HEK293 (cell line): ENCODE data around the gene CDK14.
A peak's percentile ranks its signal among the peaks of the same experiment; 100 is the strongest.

ENCODE experiments used
- BCL6B ChIP-seq: fragments of 450-650 bp; formaldehyde crosslinking; IDR thresholded peaks from 2 replicates; pipeline ENCODE4 v1.5.1; 2017; ENCODE audit warnings: missing biosample characterization, missing genetic modification characterization
- CTCF ChIP-seq: fragments of 450-650 bp; formaldehyde crosslinking; IDR thresholded peaks from 2 replicates; pipeline ENCODE4 v1.5.1; 2016; ENCODE audit warnings: missing biosample characterization, missing genetic modification characterization
- IKZF3 ChIP-seq: fragments of 450-650 bp; IDR thresholded peaks from 2 replicates; pipeline ENCODE4 v1.5.0; 2018; ENCODE audit warnings: missing biosample characterization, mild to moderate bottlenecking, missing genetic modification characterization, moderate library complexity
- KLF8 ChIP-seq: fragments of 450-650 bp; formaldehyde crosslinking; IDR thresholded peaks from 2 replicates; pipeline ENCODE4 v1.5.1; 2016; ENCODE audit warnings: missing biosample characterization, missing genetic modification characterization
- OVOL3 ChIP-seq: fragments of 450-650 bp; formaldehyde crosslinking; IDR thresholded peaks from 2 replicates; pipeline ENCODE4 v1.5.1; 2016; ENCODE audit warnings: missing biosample characterization, missing genetic modification characterization
- PATZ1 ChIP-seq: fragments of 450-650 bp; formaldehyde crosslinking; IDR thresholded peaks from 2 replicates; pipeline ENCODE4 v1.5.1; 2016; ENCODE audit warnings: missing biosample characterization, missing genetic modification characterization
- PRDM6 ChIP-seq: fragments of 450-650 bp; formaldehyde crosslinking; IDR thresholded peaks from 2 replicates; pipeline ENCODE4 v1.5.1; 2017; ENCODE audit warnings: missing biosample characterization, missing genetic modification characterization
- TRIM28 ChIP-seq: IDR thresholded peaks from 2 replicates; pipeline ENCODE4 v1.6.1; 2011; ENCODE audit warnings: low read length, control low read depth, borderline replicate concordance
- WT1 ChIP-seq: fragments of 450-650 bp; formaldehyde crosslinking; IDR thresholded peaks from 2 replicates; pipeline ENCODE4 v1.5.1; 2016; ENCODE audit warnings: missing biosample characterization, missing genetic modification characterization
- ZBTB48 ChIP-seq: fragments of 450-650 bp; formaldehyde crosslinking; IDR thresholded peaks from 2 replicates; pipeline ENCODE4 v1.5.1; 2016; ENCODE audit warnings: missing biosample characterization, missing genetic modification characterization
- ZEB2 ChIP-seq: fragments of 450-650 bp; formaldehyde crosslinking; IDR thresholded peaks from 2 replicates; pipeline ENCODE4 v1.5.1; 2016; ENCODE audit warnings: missing biosample characterization, missing genetic modification characterization
- ZFP69B ChIP-seq: fragments of 450-650 bp; formaldehyde crosslinking; IDR thresholded peaks from 2 replicates; pipeline ENCODE4 v1.5.1; 2016; ENCODE audit warnings: missing biosample characterization, missing genetic modification characterization
- ZIC2 ChIP-seq: fragments of 450-650 bp; formaldehyde crosslinking; IDR thresholded peaks from 2 replicates; pipeline ENCODE4 v1.5.1; 2016; ENCODE audit warnings: missing biosample characterization, missing genetic modification characterization
- ZNF2 ChIP-seq: fragments of 450-650 bp; formaldehyde crosslinking; IDR thresholded peaks from 2 replicates; pipeline ENCODE4 v1.5.1; 2016; ENCODE audit warnings: missing biosample characterization, missing genetic modification characterization
- ZNF24 ChIP-seq: fragments of 450-650 bp; formaldehyde crosslinking; IDR thresholded peaks from 2 replicates; pipeline ENCODE4 v1.5.1; 2016; ENCODE audit warnings: missing biosample characterization, missing genetic modification characterization
- ZNF248 ChIP-seq: fragments of 450-650 bp; formaldehyde crosslinking; IDR thresholded peaks from 2 replicates; pipeline ENCODE4 v1.5.1; 2017; ENCODE audit warnings: missing biosample characterization, missing genetic modification characterization
- ZNF26 ChIP-seq: fragments of 450-650 bp; formaldehyde crosslinking; IDR thresholded peaks from 2 replicates; pipeline ENCODE4 v1.5.1; 2016; ENCODE audit warnings: missing biosample characterization, missing genetic modification characterization
- ZNF341 ChIP-seq: fragments of 450-650 bp; formaldehyde crosslinking; IDR thresholded peaks from 2 replicates; pipeline ENCODE4; 2016; ENCODE audit warnings: low read depth, missing biosample characterization, missing genetic modification characterization
- ZNF391 ChIP-seq: fragments of 450-650 bp; formaldehyde crosslinking; IDR thresholded peaks from 2 replicates; pipeline ENCODE4 v1.5.1; 2016; ENCODE audit warnings: low read depth, missing biosample characterization, missing genetic modification characterization, borderline replicate concordance
- ZNF426 ChIP-seq: fragments of 450-650 bp; formaldehyde crosslinking; IDR thresholded peaks from 2 replicates; pipeline ENCODE4 v1.5.1; 2017; ENCODE audit warnings: missing biosample characterization, missing genetic modification characterization, mild to moderate bottlenecking, inconsistent platforms, moderate library complexity
- ZNF561 ChIP-seq: fragments of 450-650 bp; IDR thresholded peaks from 2 replicates; pipeline ENCODE4 v1.5.1; 2018; ENCODE audit warnings: missing biosample characterization, missing genetic modification characterization, borderline replicate concordance
- ZNF629 ChIP-seq: fragments of 450-650 bp; formaldehyde crosslinking; IDR thresholded peaks from 2 replicates; pipeline ENCODE4 v1.5.1; 2017; ENCODE audit warnings: missing biosample characterization, missing genetic modification characterization
- ZNF639 ChIP-seq: fragments of 450-650 bp; formaldehyde crosslinking; IDR thresholded peaks from 2 replicates; pipeline ENCODE4 v1.5.1; 2016; ENCODE audit warnings: missing biosample characterization, missing genetic modification characterization
- ZSCAN30 ChIP-seq: fragments of 450-650 bp; IDR thresholded peaks from 2 replicates; pipeline ENCODE4 v1.5.1; 2018; ENCODE audit warnings: missing biosample characterization, mild to moderate bottlenecking, missing genetic modification characterization, moderate library complexity
- ZSCAN4 ChIP-seq: fragments of 450-650 bp; formaldehyde crosslinking; IDR thresholded peaks from 2 replicates; pipeline ENCODE4 v1.5.1; 2017; ENCODE audit warnings: missing biosample characterization, missing genetic modification characterization
- ZXDB ChIP-seq: fragments of 450-650 bp; formaldehyde crosslinking; IDR thresholded peaks from 2 replicates; pipeline ENCODE4 v1.5.1; 2016; ENCODE audit warnings: missing biosample characterization, missing genetic modification characterization

Gene CDK14

GRCh38 chr7:90706072-90706716, 110.1 kb downstream of the CDK14 start (continued):
- TF ChIP-seq OVOL3 (tag by site-specific recombination) (peak; percentile 66; the same call in 1 of the 2 replicates), WT1 (tag by site-specific recombination) (peak; percentile 97), ZFP69B (0 out of 2 replicates have a peak, but pooled peaks have one; percentile 37), ZNF248 (no peak), ZNF639 (tag by site-specific recombination) (no peak; the same call in 1 of the 2 replicates), PRDM6 (tag by site-specific recombination) (peak; percentile 30; the same call in 1 of the 2 replicates), ZNF391 (tag by site-specific recombination) (no peak), IKZF3 (tag by site-specific recombination) (peak; percentile 84), BCL6B (tag by site-specific recombination) (peak; percentile 28; the same call in 1 of the 2 replicates), ZNF426 (tag by site-specific recombination) (no peak), ZNF2 (tag by site-specific recombination) (peak; percentile 19; the same call in 1 of the 2 replicates), ZXDB (tag by site-specific recombination) (peak; percentile 61; the same call in 1 of the 2 replicates), PATZ1 (tag by site-specific recombination) (peak; percentile 29; the same call in 1 of the 2 replicates), ZBTB48 (tag by site-specific recombination) (peak; percentile 57), ZNF26 (tag by site-specific recombination) (no peak), ZNF561 (peak; percentile 83; the same call in 1 of the 2 replicates), ZIC2 (0 out of 2 replicates have a peak, but pooled peaks have one; percentile 17), ZNF24 (tag by site-specific recombination) (0 out of 2 replicates have a peak, but pooled peaks have one; percentile 47), ZSCAN4 (no peak), ZEB2 (tag by site-specific recombination) (0 out of 2 replicates have a peak, but pooled peaks have one; percentile 42), CTCF (tag by site-specific recombination) (no peak), KLF8 (tag by site-specific recombination) (peak; percentile 55), ZSCAN30 (tag by site-specific recombination) (peak; percentile 57; the same call in 1 of the 2 replicates), ZNF629 (tag by site-specific recombination) (peak; percentile 51), TRIM28 (peak; percentile 98), ZNF341 (tag by site-specific recombination) (peak; percentile 60)
